ENCODE measurements around the gene CXorf58.
A peak's percentile ranks its signal among the peaks of the same experiment; 100 is the strongest.
"Not testable (repeated sequence)": the region's sequence is repeated elsewhere in the genome, so short reads cannot be mapped to it uniquely, and the experiment has no call there.

The CXorf58 gene

GRCh38 chrX:23879380-23880090 lies 28.3 kb upstream of the CXorf58 start:
- Histone ChIP-seq H3K27ac (0 out of 22 replicates have a peak overlapping the region, but pooled peaks of 1 of the 11 experiments have one; percentile 31), H3K36me3 (peaks cover 0 to 11% (median 0%) of the 10 kb centered on the region in 11 experiments; a peak in 3 of 22 replicates), H3K27me3 (no peaks in the 10 kb centered on the region), H3K9ac (no peak overlapping the region), H4K20me1 (no peaks in the 10 kb centered on the region), H3K9me3 (replicated peaks in 1 of 11) (no peaks in the 10 kb centered on the region), H3K4me3 (no peak overlapping the region), H3K4me2 (no peak overlapping the region), H3K4me1 (peaks cover 0 to 40% (median 6%) of the 10 kb centered on the region in 10 experiments; a peak in 11 of 20 replicates)
- TF ChIP-seq Cebpa-rat (IDR thresholded peaks at IDR 0.05) = no peak

GRCh38 chrX:23883737-23884354 lies 24.0 kb upstream of the CXorf58 start:
- Histone ChIP-seq H4K20me1 (no peaks in the 10 kb centered on the region), H3K4me2 (peak overlapping the region in 6 of 11 experiments; percentile 32 to 76 (median 69); a peak in 11 of 22 replicates), H3K4me1 (peaks cover 0 to 58% (median 10%) of the 10 kb centered on the region in 10 experiments; a peak in 11 of 20 replicates), H3K36me3 (peaks cover 0 to 6% (median 0%) of the 10 kb centered on the region in 11 experiments; a peak in 1 of 22 replicates), H3K27me3 (no peaks in the 10 kb centered on the region), H3K4me3 (no peak overlapping the region), H3K9me3 (replicated peaks in 1 of 11) (no peaks in the 10 kb centered on the region), H3K27ac (peak overlapping the region in 6 of 11 experiments; percentile 5 to 77 (median 61); a peak in 8 of 22 replicates), H3K9ac (peak overlapping the region in 4 of 11 experiments; percentile 1 to 55 (median 24); a peak in 4 of 22 replicates)
- no peak for TF ChIP-seq Cebpa-rat (IDR thresholded peaks at IDR 0.05)

GRCh38 chrX:23884427-23885024 lies 23.3 kb upstream of the CXorf58 start:
- peak overlapping the region in 3 of 11 experiments; percentile 14 to 55 (median 36); a peak in 6 of 22 replicates for H3K9ac ChIP-seq
- H3K4me3 ChIP-seq = no peak overlapping the region
- H3K36me3 ChIP-seq = peaks cover 0 to under 1% (median 0%) of the 10 kb centered on the region in 11 experiments; a peak in 1 of 22 replicates
- H3K4me1 ChIP-seq = peaks cover 0 to 58% (median 10%) of the 10 kb centered on the region in 10 experiments; a peak in 11 of 20 replicates
- H3K9me3 ChIP-seq (replicated peaks in 1 of 11) = no peaks in the 10 kb centered on the region
- peak overlapping the region in 6 of 11 experiments; percentile 5 to 77 (median 61); a peak in 8 of 22 replicates for H3K27ac ChIP-seq
- peak overlapping the region in 6 of 11 experiments; percentile 14 to 76 (median 69); a peak in 12 of 22 replicates for H3K4me2 ChIP-seq
- TF ChIP-seq Cebpa-rat (IDR thresholded peaks at IDR 0.05) = no peak
- H4K20me1 ChIP-seq = no peaks in the 10 kb centered on the region
- no peaks in the 10 kb centered on the region for H3K27me3 ChIP-seq

GRCh38 chrX:23885803-23886202 lies 22.0 kb upstream of the CXorf58 start:
- H3K4me2 ChIP-seq = peak overlapping the region in 3 of 11 experiments; percentile 75 to 76 (median 76); a peak in 6 of 22 replicates
- no peaks in the 10 kb centered on the region for H3K36me3 ChIP-seq
- H3K27ac ChIP-seq = peak overlapping the region in 3 of 11 experiments; percentile 21 to 77 (median 48); a peak in 5 of 22 replicates
- peaks cover 0 to 60% (median 10%) of the 10 kb centered on the region in 10 experiments; a peak in 11 of 20 replicates for H3K4me1 ChIP-seq
- TF ChIP-seq Cebpa-rat (IDR thresholded peaks at IDR 0.05) = no peak
- no peak overlapping the region for H3K9ac ChIP-seq
- no peak overlapping the region for H3K4me3 ChIP-seq
- no peaks in the 10 kb centered on the region for H3K27me3 ChIP-seq
- H4K20me1 ChIP-seq = no peaks in the 10 kb centered on the region
- no peaks in the 10 kb centered on the region for H3K9me3 ChIP-seq (replicated peaks in 1 of 11)

- no peak overlapping the region for H3K27ac ChIP-seq
- H3K4me2 ChIP-seq = no peak overlapping the region
- H3K9ac ChIP-seq = no peak overlapping the region
- H4K20me1 ChIP-seq = no peaks in the 10 kb centered on the region
- H3K4me1 ChIP-seq = peaks cover 0 to 54% (median 10%) of the 10 kb centered on the region in 10 experiments; a peak in 11 of 20 replicates
- H3K27me3 ChIP-seq = no peaks in the 10 kb centered on the region
- no peaks in the 10 kb centered on the region for H3K36me3 ChIP-seq
- no peak for TF ChIP-seq Cebpa-rat (IDR thresholded peaks at IDR 0.05)
- H3K9me3 ChIP-seq (replicated peaks in 1 of 11) = no peaks in the 10 kb centered on the region
- H3K4me3 ChIP-seq = no peak overlapping the region
Measured at GRCh38 chrX:23887451-23887850, 20.4 kb upstream of the CXorf58 start.

- TF ChIP-seq Cebpa-rat (IDR thresholded peaks at IDR 0.05) = no peak
- Histone ChIP-seq H3K4me2 (no peak overlapping the region), H3K4me3 (no peak overlapping the region), H3K9ac (no peak overlapping the region), H3K4me1 (peaks cover 0 to 50% (median 10%) of the 10 kb centered on the region in 10 experiments; a peak in 11 of 20 replicates), H3K36me3 (no peaks in the 10 kb centered on the region), H3K27ac (no peak overlapping the region), H4K20me1 (no peaks in the 10 kb centered on the region), H3K27me3 (no peaks in the 10 kb centered on the region), H3K9me3 (replicated peaks in 1 of 11) (no peaks in the 10 kb centered on the region)
Measured at GRCh38 chrX:23887918-23888317, 19.9 kb upstream of the CXorf58 start.

- no peak overlapping the region for H3K4me3 ChIP-seq
- H3K27me3 ChIP-seq = no peaks in the 10 kb centered on the region
- H3K36me3 ChIP-seq = no peaks in the 10 kb centered on the region
- H3K9me3 ChIP-seq (replicated peaks in 1 of 11) = no peaks in the 10 kb centered on the region
- no peaks in the 10 kb centered on the region for H4K20me1 ChIP-seq
- peaks cover 0 to 39% (median 6%) of the 10 kb centered on the region in 10 experiments; a peak in 11 of 20 replicates for H3K4me1 ChIP-seq
- no peak overlapping the region for H3K27ac ChIP-seq
- no peak overlapping the region for H3K9ac ChIP-seq
- no peak overlapping the region for H3K4me2 ChIP-seq
- no peak for TF ChIP-seq Cebpa-rat (IDR thresholded peaks at IDR 0.05)
Measured at GRCh38 chrX:23888887-23889501, 18.8 kb upstream of the CXorf58 start.

- no peak overlapping the region for H3K9ac ChIP-seq
- H3K4me1 ChIP-seq = peaks cover 0 to 27% (median 0%) of the 10 kb centered on the region in 10 experiments; a peak in 7 of 20 replicates
- H3K27me3 ChIP-seq = no peaks in the 10 kb centered on the region
- no peak overlapping the region for H3K27ac ChIP-seq
- TF ChIP-seq Cebpa-rat (IDR thresholded peaks at IDR 0.05) = no peak
- H3K9me3 ChIP-seq (replicated peaks in 1 of 11) = no peaks in the 10 kb centered on the region
- no peak overlapping the region for H3K4me3 ChIP-seq
- peak overlapping the region in 3 of 11 experiments; percentile 41 to 64 (median 47); a peak in 5 of 22 replicates for H3K4me2 ChIP-seq
- no peaks in the 10 kb centered on the region for H3K36me3 ChIP-seq
- no peaks in the 10 kb centered on the region for H4K20me1 ChIP-seq
Measured at GRCh38 chrX:23890933-23891332, 16.9 kb upstream of the CXorf58 start.

- H4K20me1 ChIP-seq = not testable (repeated sequence)
- peaks cover 0 to 56% (median 2%) of the 10 kb centered on the region in 10 experiments; a peak in 11 of 20 replicates for H3K4me1 ChIP-seq
Measured at GRCh38 chrX:23894993-23895392, 12.8 kb upstream of the CXorf58 start.

GRCh38 chrX:23896539-23896938 lies 11.3 kb upstream of the CXorf58 start:
- H3K27me3 ChIP-seq; H3K36me3 ChIP-seq; H4K20me1 ChIP-seq; H3K4me3 ChIP-seq; H3K9me3 ChIP-seq (replicated peaks in 1 of 11); H3K9ac ChIP-seq: not testable (repeated sequence)
- Histone ChIP-seq H3K4me1 (peaks cover 8 to 64% (median 17%) of the 10 kb centered on the region in 10 experiments; a peak in 19 of 20 replicates), H3K4me2 (peak overlapping the region in 2 of 11 experiments; percentile 36 to 72; a peak in 3 of 22 replicates), H3K27ac (peak overlapping the region in 1 of 11 experiments; percentile 63; a peak in 1 of 22 replicates)

More at GRCh38 chrX:23894993-23895392, 12.8 kb upstream of the CXorf58 start:
- H3K27ac ChIP-seq; H3K27me3 ChIP-seq; H3K36me3 ChIP-seq; H3K4me3 ChIP-seq; H3K9me3 ChIP-seq (replicated peaks in 1 of 11); H3K9ac ChIP-seq: not testable (repeated sequence)
- peak overlapping the region in 1 of 11 experiments; percentile 23; a peak in 2 of 22 replicates for H3K4me2 ChIP-seq

All from BLaER1 treated with 17β-estradiol and CSF1 and Interleukin-3, amounts not matched to agents 10 nM and 100 nM (cell line).